ENCODE measurements around the gene KCNJ8.

The KCNJ8 gene

DNA sequence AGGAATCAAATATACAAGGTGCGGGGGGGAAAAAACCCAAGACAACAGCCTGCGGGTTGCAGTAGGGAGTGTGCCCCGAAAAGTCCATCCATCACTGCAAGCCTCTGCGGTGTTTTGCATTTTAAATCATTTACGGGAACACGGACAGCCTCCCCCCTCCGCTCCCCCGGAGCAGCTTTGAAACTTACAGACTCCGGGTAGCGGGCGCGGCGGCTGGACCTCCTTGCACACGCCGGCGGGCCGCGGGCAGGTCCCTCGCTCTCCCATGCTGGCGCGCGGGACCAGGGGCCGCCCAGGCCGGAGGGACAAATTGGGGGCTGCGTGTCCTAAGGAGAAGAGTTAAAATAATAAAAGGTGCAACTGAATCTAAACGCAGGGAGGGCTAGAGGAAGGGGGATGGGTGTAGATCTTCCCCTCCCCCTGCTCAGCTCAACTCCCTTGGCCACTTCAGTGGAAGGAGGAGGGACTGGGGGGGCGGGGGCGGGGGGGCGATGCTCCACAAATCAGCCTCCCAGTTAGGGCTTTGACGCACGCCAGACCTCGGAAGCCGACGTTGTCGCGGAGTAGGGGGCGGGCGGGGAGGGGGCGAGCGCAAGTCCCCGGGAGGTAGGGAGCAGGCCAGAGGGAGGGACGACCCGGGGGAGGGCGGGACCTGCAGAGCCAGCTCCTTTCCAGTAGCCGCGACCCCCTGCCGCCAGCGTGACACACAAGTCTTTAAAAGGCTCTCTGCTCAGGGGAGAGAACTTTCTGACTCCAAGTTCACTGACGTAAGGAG is at the start of gene KCNJ8:
Gene KCNJ8 (minus strand): TSS at position 349 of the 775 bp plus-strand sequence. CDS start 1,090 bp downstream, outside the sequence.
- in situ Hi-C loops (cut with MboI; ENCODE audit: low sequenced_read_pairs, unreplicated experiment) = no loop called here
- TF ChIP-seq, protein P1, sequence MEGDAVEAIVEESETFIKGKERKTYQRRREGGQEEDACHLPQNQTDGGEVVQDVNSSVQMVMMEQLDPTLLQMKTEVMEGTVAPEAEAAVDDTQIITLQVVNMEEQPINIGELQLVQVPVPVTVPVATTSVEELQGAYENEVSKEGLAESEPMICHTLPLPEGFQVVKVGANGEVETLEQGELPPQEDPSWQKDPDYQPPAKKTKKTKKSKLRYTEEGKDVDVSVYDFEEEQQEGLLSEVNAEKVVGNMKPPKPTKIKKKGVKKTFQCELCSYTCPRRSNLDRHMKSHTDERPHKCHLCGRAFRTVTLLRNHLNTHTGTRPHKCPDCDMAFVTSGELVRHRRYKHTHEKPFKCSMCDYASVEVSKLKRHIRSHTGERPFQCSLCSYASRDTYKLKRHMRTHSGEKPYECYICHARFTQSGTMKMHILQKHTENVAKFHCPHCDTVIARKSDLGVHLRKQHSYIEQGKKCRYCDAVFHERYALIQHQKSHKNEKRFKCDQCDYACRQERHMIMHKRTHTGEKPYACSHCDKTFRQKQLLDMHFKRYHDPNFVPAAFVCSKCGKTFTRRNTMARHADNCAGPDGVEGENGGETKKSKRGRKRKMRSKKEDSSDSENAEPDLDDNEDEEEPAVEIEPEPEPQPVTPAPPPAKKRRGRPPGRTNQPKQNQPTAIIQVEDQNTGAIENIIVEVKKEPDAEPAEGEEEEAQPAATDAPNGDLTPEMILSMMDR (IDR thresholded peaks at IDR 0.05; ENCODE audit: borderline replicate concordance, control extremely low read depth, extremely low read depth, insufficient read depth, missing control alignments) = no peak
- DNase-seq (ENCODE audit: low spot score) = peak; percentile 15

DNA sequence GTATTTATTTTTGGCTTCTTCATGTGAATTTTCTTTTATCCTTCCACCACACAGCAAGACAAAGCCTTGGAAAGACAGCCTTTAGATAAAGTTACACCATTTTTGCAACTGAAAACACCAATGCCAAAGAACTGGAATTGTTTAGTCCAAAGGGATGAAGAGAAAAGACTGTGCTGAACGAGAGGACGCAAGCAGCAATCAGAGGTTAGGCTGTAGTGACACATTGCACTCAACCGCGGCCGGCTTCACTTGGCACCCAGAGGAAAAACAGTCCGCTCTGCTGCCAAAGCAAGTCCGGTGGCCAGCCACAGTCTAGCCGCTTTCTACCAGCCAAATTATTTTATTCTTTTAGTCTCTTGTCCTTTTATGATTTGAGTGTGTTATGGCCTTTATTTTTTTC is 49.1 kb upstream of the KCNJ8 start:
- in situ Hi-C loops (cut with MboI; ENCODE audit: low sequenced_read_pairs, unreplicated experiment) = no loop called here
- DNase-seq (ENCODE audit: low spot score) = no peak
- TF ChIP-seq, protein P1 (IDR thresholded peaks at IDR 0.05; ENCODE audit: borderline replicate concordance, control extremely low read depth, extremely low read depth, insufficient read depth, missing control alignments) = no peak

DNA sequence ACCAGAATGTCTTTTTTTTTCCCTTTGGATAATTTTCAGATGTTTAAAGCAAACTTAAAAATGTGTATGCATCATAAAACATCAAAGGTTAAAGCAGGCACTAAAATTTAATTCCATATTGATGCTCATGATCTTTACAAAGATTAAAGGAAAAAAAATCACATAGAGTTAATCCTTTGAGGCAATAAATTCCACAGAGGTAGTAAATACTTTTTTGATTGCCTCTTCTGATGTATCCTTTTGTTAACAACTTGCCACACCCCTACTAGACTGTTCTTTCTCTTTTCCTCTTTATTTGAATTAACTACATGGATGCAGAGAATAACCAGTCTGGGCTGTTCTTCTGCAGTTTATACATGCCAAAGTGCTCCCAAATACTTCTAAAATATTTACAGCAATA is 45.2 kb upstream of the KCNJ8 start:
- in situ Hi-C loops (cut with MboI; ENCODE audit: low sequenced_read_pairs, unreplicated experiment) = no loop called here
- TF ChIP-seq, protein P1 (IDR thresholded peaks at IDR 0.05; ENCODE audit: borderline replicate concordance, control extremely low read depth, extremely low read depth, insufficient read depth, missing control alignments) = no peak

DNA sequence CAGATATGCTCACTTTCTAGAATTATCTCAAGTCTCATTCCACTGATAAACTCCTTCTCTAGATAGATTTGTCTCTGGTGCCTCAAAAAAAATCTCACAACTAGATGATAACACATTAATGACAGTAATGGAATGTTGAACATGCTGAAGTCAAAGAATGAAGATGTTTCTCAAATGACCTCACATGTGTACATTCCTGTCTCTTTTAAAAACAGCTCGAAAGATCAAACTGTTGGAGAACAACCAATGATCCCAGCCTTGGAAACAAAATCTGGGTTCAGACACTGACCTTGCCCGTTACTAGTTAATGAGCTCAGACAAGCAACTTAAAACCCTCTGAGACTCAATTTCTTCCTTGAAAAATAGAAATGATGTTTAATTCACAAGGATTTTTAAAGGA is 44.7 kb upstream of the KCNJ8 start:
- TF ChIP-seq, protein P1 (IDR thresholded peaks at IDR 0.05; ENCODE audit: borderline replicate concordance, control extremely low read depth, extremely low read depth, insufficient read depth, missing control alignments) = no peak
- DNase-seq (ENCODE audit: low spot score) = no peak

More for the DNA sequence above, 45.2 kb upstream of the KCNJ8 start:
- no peak for DNase-seq (ENCODE audit: low spot score)

DNA sequence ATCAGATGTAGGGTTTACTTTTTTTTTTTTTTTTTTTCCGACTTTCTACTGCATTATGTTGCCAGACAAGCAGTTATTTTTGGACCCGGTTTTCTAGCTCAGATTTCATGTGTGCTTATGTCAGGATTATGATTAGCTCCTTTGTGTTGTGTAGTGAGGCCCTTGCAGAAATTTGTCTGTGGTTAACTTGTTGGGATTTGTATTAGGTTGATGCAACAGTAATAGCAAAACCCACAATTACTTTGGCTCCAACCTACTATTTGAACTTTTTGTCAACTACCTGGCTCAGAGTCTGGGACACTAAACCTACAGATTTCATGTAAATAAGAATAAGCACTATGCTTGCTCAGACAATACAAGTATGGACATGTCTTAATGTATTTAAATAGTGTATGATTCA is 44.1 kb upstream of the KCNJ8 start:
- TF ChIP-seq, protein P1 (IDR thresholded peaks at IDR 0.05; ENCODE audit: borderline replicate concordance, control extremely low read depth, extremely low read depth, insufficient read depth, missing control alignments) = no peak
- in situ Hi-C loops (cut with MboI; ENCODE audit: low sequenced_read_pairs, unreplicated experiment) = no loop called here
- no peak for DNase-seq (ENCODE audit: low spot score)

More for the DNA sequence above, 44.7 kb upstream of the KCNJ8 start:
- in situ Hi-C loops (cut with MboI; ENCODE audit: low sequenced_read_pairs, unreplicated experiment) = no loop called here

DNA sequence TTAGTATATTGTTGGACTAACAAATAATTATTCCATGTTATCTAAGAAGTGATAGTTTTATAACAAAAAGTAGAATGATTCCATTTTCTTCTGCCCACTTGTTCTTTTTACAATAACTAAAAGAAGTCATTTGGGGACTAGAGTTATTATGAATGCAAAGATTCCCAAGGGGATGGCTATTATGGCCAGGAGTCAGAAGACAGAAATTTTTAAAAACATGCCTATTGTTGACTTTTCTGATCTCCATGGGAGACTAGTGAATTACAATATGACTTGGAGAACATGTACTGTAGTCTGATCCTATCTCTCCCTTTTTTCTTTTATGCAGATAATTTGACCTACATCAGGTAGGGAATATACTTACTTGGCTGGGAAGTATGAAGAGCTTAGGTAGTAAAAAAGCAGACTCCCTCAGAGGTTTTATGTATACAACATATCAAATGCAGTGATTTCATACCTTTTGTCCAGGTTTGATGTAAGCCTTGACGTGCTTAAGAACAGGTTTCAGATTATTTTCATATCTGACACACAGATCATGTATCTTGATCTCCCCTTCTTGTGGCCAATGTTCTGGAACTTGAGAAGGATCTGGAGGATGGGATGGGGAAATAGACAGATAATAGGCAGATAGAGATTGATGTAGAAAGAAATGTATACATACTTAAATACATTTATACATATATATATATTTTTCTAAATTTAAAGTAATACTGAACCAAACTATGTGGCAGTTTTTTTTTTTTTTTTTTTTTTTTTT is 41.0 kb upstream of the KCNJ8 start:
- in situ Hi-C loops (cut with MboI; ENCODE audit: low sequenced_read_pairs, unreplicated experiment) = no loop called here
- TF ChIP-seq, protein P1 (IDR thresholded peaks at IDR 0.05; ENCODE audit: borderline replicate concordance, control extremely low read depth, extremely low read depth, insufficient read depth, missing control alignments) = no peak
- DNase-seq (ENCODE audit: low spot score) = no peak
